ENCODE data around the gene ADAMTS13.

DNA sequence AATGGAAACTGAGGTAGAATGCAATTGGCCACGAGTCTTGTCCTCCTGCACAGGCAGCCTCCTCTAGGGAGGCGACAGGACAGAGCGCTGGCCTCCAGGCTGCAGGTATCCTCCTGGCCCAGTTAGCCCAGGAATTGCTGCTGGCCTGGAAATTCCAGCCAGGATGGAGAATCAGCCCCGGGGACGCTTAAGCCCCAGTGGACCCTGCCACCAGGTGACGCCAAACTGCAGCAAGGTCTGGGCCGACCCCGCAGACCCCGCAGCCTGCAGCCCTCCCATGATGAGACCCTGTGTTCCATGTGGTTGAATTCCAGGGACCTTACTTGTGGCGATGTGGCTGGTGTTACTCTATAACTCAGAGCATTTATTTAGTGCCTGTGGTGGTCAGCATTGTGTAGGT, 44.9 kb downstream of the ADAMTS13 start:
- TF ChIP-seq, protein P1, sequence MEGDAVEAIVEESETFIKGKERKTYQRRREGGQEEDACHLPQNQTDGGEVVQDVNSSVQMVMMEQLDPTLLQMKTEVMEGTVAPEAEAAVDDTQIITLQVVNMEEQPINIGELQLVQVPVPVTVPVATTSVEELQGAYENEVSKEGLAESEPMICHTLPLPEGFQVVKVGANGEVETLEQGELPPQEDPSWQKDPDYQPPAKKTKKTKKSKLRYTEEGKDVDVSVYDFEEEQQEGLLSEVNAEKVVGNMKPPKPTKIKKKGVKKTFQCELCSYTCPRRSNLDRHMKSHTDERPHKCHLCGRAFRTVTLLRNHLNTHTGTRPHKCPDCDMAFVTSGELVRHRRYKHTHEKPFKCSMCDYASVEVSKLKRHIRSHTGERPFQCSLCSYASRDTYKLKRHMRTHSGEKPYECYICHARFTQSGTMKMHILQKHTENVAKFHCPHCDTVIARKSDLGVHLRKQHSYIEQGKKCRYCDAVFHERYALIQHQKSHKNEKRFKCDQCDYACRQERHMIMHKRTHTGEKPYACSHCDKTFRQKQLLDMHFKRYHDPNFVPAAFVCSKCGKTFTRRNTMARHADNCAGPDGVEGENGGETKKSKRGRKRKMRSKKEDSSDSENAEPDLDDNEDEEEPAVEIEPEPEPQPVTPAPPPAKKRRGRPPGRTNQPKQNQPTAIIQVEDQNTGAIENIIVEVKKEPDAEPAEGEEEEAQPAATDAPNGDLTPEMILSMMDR (IDR thresholded peaks at IDR 0.05; ENCODE audit: extremely low read depth in 1 of 2, insufficient read depth in 1 of 2, low read depth in 1 of 2, low read length in 2 of 2): no peak
- no peak for TF ChIP-seq POLR2A (IDR thresholded peaks at IDR 0.05; ENCODE audit: low read depth, low read length)
- no peak for TF ChIP-seq EZH2 (IDR thresholded peaks at IDR 0.05; ENCODE audit: borderline replicate concordance, low read depth, low read length, severe bottlenecking)
- TF ChIP-seq, protein P2, sequence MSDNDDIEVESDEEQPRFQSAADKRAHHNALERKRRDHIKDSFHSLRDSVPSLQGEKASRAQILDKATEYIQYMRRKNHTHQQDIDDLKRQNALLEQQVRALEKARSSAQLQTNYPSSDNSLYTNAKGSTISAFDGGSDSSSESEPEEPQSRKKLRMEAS (IDR thresholded peaks at IDR 0.05; ENCODE audit: insufficient read depth, insufficient read length): no peak

Measured in endothelial cell of umbilical vein (primary cell).